Activated B cell treated with CpG ODN at 0.5 μM for 24 hours (primary cell): Measurements from ENCODE around the gene MON2. TPM values are rescaled to one million over a fixed set of nuclear protein-coding genes. Genes with fewer than 3 reads are reported as not detected.

Source experiments
- ATAC-seq: fragments of 200-7000 bp; cut with Tn5 transposase; one replicate; pipeline ENCODE4 v1.10.0; 2021; ENCODE audit warnings: low read depth, mild to moderate bottlenecking, moderate library complexity
- CTCF ChIA-PET: fragments of 350-600 bp; sonication (Branson Sonifier 250); formaldehyde crosslinking; loops from one replicate; lab custom pipeline; 2021; ENCODE audit warnings: antibody characterized with exemption; lab: Charles Lee
- POLR2A ChIA-PET: fragments of 350-600 bp; sonication (Branson Sonifier 250); formaldehyde crosslinking; loops from one replicate; lab custom pipeline; 2021; ENCODE audit warnings: antibody characterized with exemption; lab: Charles Lee
- DNase-seq: peaks from one replicate; pipeline ENCODE4 v3.0.0; 2022
- H3K27ac Mint-ChIP-seq: one replicate; pipeline ENCODE4 v1.8.0; 2020; ENCODE audit warnings: mixed read lengths
- H3K27me3 Mint-ChIP-seq: one replicate; pipeline ENCODE4 v1.8.0; 2021; ENCODE audit warnings: mixed read lengths
- H3K36me3 Mint-ChIP-seq: one replicate; pipeline ENCODE4 v1.8.0; 2021; ENCODE audit warnings: low read depth, mixed read lengths
- H3K4me1 Mint-ChIP-seq: one replicate; pipeline ENCODE4 v1.8.0; 2021; ENCODE audit warnings: mixed read lengths
- H3K4me3 Mint-ChIP-seq: one replicate; pipeline ENCODE4 v1.8.0; 2020; ENCODE audit warnings: mild to moderate bottlenecking, mixed read lengths
- H3K9me3 Mint-ChIP-seq: one replicate; pipeline ENCODE4 v1.8.0; 2020; ENCODE audit warnings: mixed read lengths
- intact Hi-C: fragments of 100-400 bp; cut with micrococcal nuclease; formaldehyde crosslinking; loops from one replicate; pipeline ENCODE4 v1.15.1; 2024
- total RNA-seq: library from RNA; stranded (reverse); gene quantifications from 2 replicates; pipeline ENCODE4 v1.2.3, GENCODE V29; 2022
- TF ChIP-seq, protein P1 (sequence below): fragments of 200-600 bp; IDR thresholded peaks from one replicate; pipeline ENCODE4 v1.8.0; 2022; ENCODE audit warnings: antibody characterized with exemption, mild to moderate bottlenecking

MON2 gene
- total RNA-seq, 1 donor from 2014 or later: 69.9 TPM

DNA sequence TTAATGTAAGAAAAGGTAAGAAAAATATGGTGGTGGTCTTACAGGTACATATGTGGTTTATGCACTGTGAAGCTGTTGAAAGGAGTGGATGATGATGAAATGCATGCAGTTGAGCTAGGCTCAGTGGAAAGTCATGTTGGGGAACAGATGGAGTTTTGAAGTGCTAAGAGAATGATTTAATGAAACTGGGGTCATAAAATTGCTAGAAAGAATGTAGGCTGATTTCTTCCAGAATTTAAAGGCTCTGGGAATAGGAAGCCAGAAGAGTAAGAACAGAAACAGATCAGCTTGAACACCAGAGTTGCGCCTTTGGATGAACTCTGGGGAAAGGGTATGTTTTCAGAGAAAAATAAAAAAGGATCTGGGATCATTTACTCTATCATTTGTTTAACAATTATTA lies 146.5 kb downstream of the MON2 start:
- TF ChIP-seq, protein P1, sequence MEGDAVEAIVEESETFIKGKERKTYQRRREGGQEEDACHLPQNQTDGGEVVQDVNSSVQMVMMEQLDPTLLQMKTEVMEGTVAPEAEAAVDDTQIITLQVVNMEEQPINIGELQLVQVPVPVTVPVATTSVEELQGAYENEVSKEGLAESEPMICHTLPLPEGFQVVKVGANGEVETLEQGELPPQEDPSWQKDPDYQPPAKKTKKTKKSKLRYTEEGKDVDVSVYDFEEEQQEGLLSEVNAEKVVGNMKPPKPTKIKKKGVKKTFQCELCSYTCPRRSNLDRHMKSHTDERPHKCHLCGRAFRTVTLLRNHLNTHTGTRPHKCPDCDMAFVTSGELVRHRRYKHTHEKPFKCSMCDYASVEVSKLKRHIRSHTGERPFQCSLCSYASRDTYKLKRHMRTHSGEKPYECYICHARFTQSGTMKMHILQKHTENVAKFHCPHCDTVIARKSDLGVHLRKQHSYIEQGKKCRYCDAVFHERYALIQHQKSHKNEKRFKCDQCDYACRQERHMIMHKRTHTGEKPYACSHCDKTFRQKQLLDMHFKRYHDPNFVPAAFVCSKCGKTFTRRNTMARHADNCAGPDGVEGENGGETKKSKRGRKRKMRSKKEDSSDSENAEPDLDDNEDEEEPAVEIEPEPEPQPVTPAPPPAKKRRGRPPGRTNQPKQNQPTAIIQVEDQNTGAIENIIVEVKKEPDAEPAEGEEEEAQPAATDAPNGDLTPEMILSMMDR: no peak
- CTCF ChIA-PET: no interaction called here
- H3K27me3 Mint-ChIP-seq: no peaks in the 10 kb centered on the region
- no peak overlapping the region for H3K4me3 Mint-ChIP-seq
- ATAC-seq (no peak), DNase-seq (no peak)
- POLR2A ChIA-PET: interaction anchor here (1.0 kb wide), 1 partner anchor 10 kb away, joined by 7 read pairs; no protein-coding TSS in a partner anchor
- H3K9me3 Mint-ChIP-seq: no peaks in the 10 kb centered on the region
- no peaks in the 10 kb centered on the region for H3K4me1 Mint-ChIP-seq
- no peak overlapping the region for H3K27ac Mint-ChIP-seq
- peaks cover 4% of the 10 kb centered on the region for H3K36me3 Mint-ChIP-seq
- intact Hi-C loops: no loop called here

DNA sequence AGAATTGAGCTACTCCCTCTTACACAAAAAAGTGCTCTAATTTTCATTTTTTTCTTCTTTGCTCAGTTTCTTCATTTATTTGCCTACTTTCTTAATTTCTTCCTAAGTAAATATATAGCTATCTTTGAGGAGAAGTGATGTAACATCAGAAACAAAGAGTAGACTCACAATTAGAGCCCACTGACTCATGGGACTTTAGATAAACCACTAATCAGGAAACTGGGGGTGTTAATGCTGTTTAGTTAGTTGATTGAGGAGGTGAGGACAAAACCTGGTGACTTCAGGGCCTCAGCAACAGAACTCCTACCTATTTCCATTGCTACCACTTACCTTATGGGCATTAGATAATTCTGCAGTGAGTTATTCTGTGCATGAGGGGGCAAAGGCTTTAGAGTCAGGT lies 151.7 kb downstream of the MON2 start:
- ChIA-PET CTCF (no interaction called here), POLR2A (interaction anchor here (1.5 kb wide), 1 partner anchor 12 kb away, joined by 4 read pairs; no protein-coding TSS in a partner anchor)
- peaks cover 3% of the 10 kb centered on the region for H3K27me3 Mint-ChIP-seq
- no peaks in the 10 kb centered on the region for H3K36me3 Mint-ChIP-seq
- no peak overlapping the region for H3K27ac Mint-ChIP-seq
- no peak for ATAC-seq
- TF ChIP-seq, protein P1: no peak
- H3K4me1 Mint-ChIP-seq: no peaks in the 10 kb centered on the region
- intact Hi-C loops: no loop called here
- no peak overlapping the region for H3K4me3 Mint-ChIP-seq
- DNase-seq: no peak
- no peaks in the 10 kb centered on the region for H3K9me3 Mint-ChIP-seq

DNA sequence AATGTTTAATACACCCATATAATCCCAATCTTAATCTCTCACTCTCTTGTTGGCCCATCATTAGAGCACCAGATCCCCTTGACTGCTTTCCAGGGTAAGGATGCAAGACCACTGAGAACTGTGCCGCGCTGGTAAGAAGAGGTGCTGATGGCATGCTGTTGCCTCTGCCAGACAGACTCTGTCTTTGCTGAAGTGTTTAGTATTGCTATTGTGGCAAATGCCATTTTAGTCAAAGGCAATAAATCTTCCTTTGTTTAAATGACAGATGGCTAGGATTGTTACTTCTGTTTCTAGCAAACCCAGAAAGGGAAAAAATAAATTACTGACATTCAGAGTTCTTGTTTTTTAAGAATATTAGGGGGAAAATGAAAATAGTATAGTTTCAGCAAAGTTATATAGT lies 152.3 kb downstream of the MON2 start:
- no peaks in the 10 kb centered on the region for H3K4me1 Mint-ChIP-seq
- intact Hi-C loops: no loop called here
- H3K4me3 Mint-ChIP-seq: no peak overlapping the region
- no peak for DNase-seq
- H3K9me3 Mint-ChIP-seq: no peaks in the 10 kb centered on the region
- no peaks in the 10 kb centered on the region for H3K36me3 Mint-ChIP-seq
- ChIA-PET CTCF (no interaction called here), POLR2A (interaction anchor here (1.0 to 2.0 kb wide), 3 partner anchors 13 to 16 kb away, joined by 3 to 9 read pairs (median 4); no protein-coding TSS in a partner anchor)
- H3K27ac Mint-ChIP-seq: no peak overlapping the region
- TF ChIP-seq, protein P1: no peak
- ATAC-seq: no peak
- peaks cover 3% of the 10 kb centered on the region for H3K27me3 Mint-ChIP-seq

DNA sequence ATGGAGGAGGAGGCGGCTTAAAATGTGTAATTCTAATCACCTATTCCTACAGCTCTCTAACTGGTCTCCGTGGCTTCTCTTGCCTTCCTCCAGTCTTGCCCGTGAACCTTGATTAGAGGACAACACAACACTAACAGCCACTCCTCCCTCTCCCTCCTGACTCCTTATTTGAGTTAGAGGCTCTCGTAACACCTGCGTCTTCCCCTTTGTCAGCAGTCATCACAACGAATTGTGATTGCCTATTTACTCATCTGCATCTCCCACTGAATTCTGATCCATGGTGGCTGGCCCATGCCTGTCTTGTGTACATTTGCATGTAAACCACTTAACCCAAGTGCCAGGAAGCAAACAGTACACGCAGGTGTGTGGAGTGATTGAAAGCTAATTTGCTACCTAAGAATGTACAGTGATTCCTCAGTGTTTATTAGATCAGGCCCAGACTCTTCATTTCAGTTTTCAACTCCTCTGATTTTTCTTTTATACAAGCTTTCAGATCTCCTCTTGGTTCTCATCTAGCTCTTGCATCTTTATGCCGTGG lies 154.5 kb downstream of the MON2 start:
- Mint-ChIP-seq H3K27me3 (peaks cover 3% of the 10 kb centered on the region), H3K4me1 (no peaks in the 10 kb centered on the region), H3K9me3 (no peaks in the 10 kb centered on the region), H3K36me3 (no peaks in the 10 kb centered on the region), H3K4me3 (no peak overlapping the region), H3K27ac (no peak overlapping the region)
- CTCF ChIA-PET: no interaction called here
- no peak for ATAC-seq
- no peak for DNase-seq
- intact Hi-C loops: no loop called here
- TF ChIP-seq, protein P1: no peak
- POLR2A ChIA-PET: interaction anchor here (2.0 kb wide), 1 partner anchor 18 kb away, joined by 9 read pairs; no protein-coding TSS in a partner anchor

DNA sequence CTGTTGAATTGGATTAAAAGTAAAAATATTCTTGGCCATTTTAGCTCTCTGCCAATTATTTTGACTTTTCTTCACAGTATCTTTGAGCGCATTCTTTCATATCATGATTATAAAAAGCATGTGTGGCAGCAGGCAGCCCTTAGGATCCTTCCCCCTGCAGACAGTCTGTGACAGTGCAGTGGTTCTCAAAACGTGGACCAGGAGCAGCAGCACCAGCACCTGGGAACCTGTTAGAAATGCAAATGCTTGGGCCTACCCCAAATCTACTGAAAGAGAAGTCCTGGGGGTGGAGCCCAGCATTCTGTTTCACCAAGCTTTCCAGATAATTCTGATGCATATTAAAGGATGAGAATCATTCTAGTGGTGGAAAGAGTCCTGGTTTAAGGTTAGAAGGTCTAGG lies 155.6 kb downstream of the MON2 start:
- H3K9me3 Mint-ChIP-seq: no peaks in the 10 kb centered on the region
- ATAC-seq (no peak), DNase-seq (no peak)
- ChIA-PET CTCF (no interaction called here), POLR2A (no interaction called here)
- H3K27me3 Mint-ChIP-seq: peaks cover 6% of the 10 kb centered on the region
- no peaks in the 10 kb centered on the region for H3K4me1 Mint-ChIP-seq
- no peak overlapping the region for H3K27ac Mint-ChIP-seq
- intact Hi-C loops: no loop called here
- H3K36me3 Mint-ChIP-seq: no peaks in the 10 kb centered on the region
- H3K4me3 Mint-ChIP-seq: no peak overlapping the region
- TF ChIP-seq, protein P1: no peak
